ENCODE measurements around the gene PRR3. TPM values are rescaled to one million over a fixed set of nuclear protein-coding genes. Genes with fewer than 3 reads are reported as not detected.

The PRR3 gene
- total RNA-seq, 1 experiment from 2014 or later: 21.0 TPM

- H3K27ac Mint-ChIP-seq (ENCODE audit: unreplicated experiment): no peak overlapping the region
- H3K9me3 Mint-ChIP-seq (ENCODE audit: low read depth, unreplicated experiment): no peaks in the 10 kb centered on the region
- H3K4me3 Mint-ChIP-seq (ENCODE audit: low read depth, unreplicated experiment): no peak overlapping the region
These were observed 46.5 kb upstream of the PRR3 start for GRCh38 chr6:30510419-30511168.

GRCh38 chr6:30511169-30511546 is 45.9 kb upstream of the PRR3 start:
- Mint-ChIP-seq H3K27ac (ENCODE audit: unreplicated experiment) (no peak overlapping the region), H3K9me3 (ENCODE audit: low read depth, unreplicated experiment) (no peaks in the 10 kb centered on the region), H3K36me3 (ENCODE audit: insufficient read depth, unreplicated experiment) (peaks cover 10% of the 10 kb centered on the region), H3K4me1 (ENCODE audit: low read depth, unreplicated experiment) (peaks cover 11% of the 10 kb centered on the region), H3K4me3 (ENCODE audit: low read depth, unreplicated experiment) (no peak overlapping the region), H3K27me3 (ENCODE audit: unreplicated experiment) (no peaks in the 10 kb centered on the region)
- no peak for TF ChIP-seq CTCF (IDR thresholded peaks at IDR 0.05; ENCODE audit: unreplicated experiment)
- CTCF ChIA-PET: interaction anchor here (1.4 kb wide), 1 partner anchor 10 kb away, joined by 3 read pairs; no protein-coding TSS in a partner anchor
- intact Hi-C loops (cut with micrococcal nuclease; ENCODE audit: unreplicated experiment): no loop called here
- BruUV-seq (replicated peaks): no TSS peak
- DNase-seq: no peak

More at GRCh38 chr6:30510419-30511168, 46.5 kb upstream of the PRR3 start:
- TF ChIP-seq CTCF (IDR thresholded peaks at IDR 0.05; ENCODE audit: unreplicated experiment): no peak
- no TSS peak for BruUV-seq (replicated peaks)
- CTCF ChIA-PET: interaction anchor here (0.7 to 1.4 kb wide), 2 partner anchors 10 to 22 kb away, joined by 3 read pairs; no protein-coding TSS in a partner anchor
- Mint-ChIP-seq H3K36me3 (ENCODE audit: insufficient read depth, unreplicated experiment) (peaks cover 4% of the 10 kb centered on the region), H3K27me3 (ENCODE audit: unreplicated experiment) (no peaks in the 10 kb centered on the region), H3K4me1 (ENCODE audit: low read depth, unreplicated experiment) (peaks cover 11% of the 10 kb centered on the region)
- intact Hi-C loops (cut with micrococcal nuclease; ENCODE audit: unreplicated experiment): no loop called here
- no peak for DNase-seq

- peaks cover 25% of the 10 kb centered on the region for H3K36me3 Mint-ChIP-seq (ENCODE audit: insufficient read depth, unreplicated experiment)
- H3K27ac Mint-ChIP-seq (ENCODE audit: unreplicated experiment): no peak overlapping the region
- no peak for TF ChIP-seq CTCF (IDR thresholded peaks at IDR 0.05; ENCODE audit: unreplicated experiment)
- BruUV-seq (replicated peaks): no TSS peak
- CTCF ChIA-PET: interaction anchor here (0.6 kb wide), 1 partner anchor 29 kb away, joined by 4 read pairs; no protein-coding TSS in a partner anchor
- no peaks in the 10 kb centered on the region for H3K9me3 Mint-ChIP-seq (ENCODE audit: low read depth, unreplicated experiment)
- no peak for DNase-seq
- H3K4me1 Mint-ChIP-seq (ENCODE audit: low read depth, unreplicated experiment): peaks cover 11% of the 10 kb centered on the region
- H3K27me3 Mint-ChIP-seq (ENCODE audit: unreplicated experiment): no peaks in the 10 kb centered on the region
- intact Hi-C loops (cut with micrococcal nuclease; ENCODE audit: unreplicated experiment): no loop called here
- no peak overlapping the region for H3K4me3 Mint-ChIP-seq (ENCODE audit: low read depth, unreplicated experiment)
These were observed 43.6 kb upstream of the PRR3 start for GRCh38 chr6:30513451-30513850.

GRCh38 chr6:30515106-30515505 is 42.0 kb upstream of the PRR3 start:
- Mint-ChIP-seq H3K27ac (ENCODE audit: unreplicated experiment) (peak overlapping the region; percentile 54), H3K27me3 (ENCODE audit: unreplicated experiment) (no peaks in the 10 kb centered on the region), H3K36me3 (ENCODE audit: insufficient read depth, unreplicated experiment) (peaks cover 25% of the 10 kb centered on the region), H3K9me3 (ENCODE audit: low read depth, unreplicated experiment) (no peaks in the 10 kb centered on the region), H3K4me3 (ENCODE audit: low read depth, unreplicated experiment) (peak overlapping the region; percentile 15), H3K4me1 (ENCODE audit: low read depth, unreplicated experiment) (peaks cover 3% of the 10 kb centered on the region)
- TF ChIP-seq CTCF (IDR thresholded peaks at IDR 0.05; ENCODE audit: unreplicated experiment): no peak
- CTCF ChIA-PET: interaction anchor here (0.9 kb wide), 1 partner anchor 266 kb away, joined by 3 read pairs; no protein-coding TSS in a partner anchor
- DNase-seq: no peak
- BruUV-seq (replicated peaks): no TSS peak
- intact Hi-C loops (cut with micrococcal nuclease; ENCODE audit: unreplicated experiment): no loop called here

All from Calu3 (cell line).